Measurements from ENCODE around the gene FHL5.

DNA sequence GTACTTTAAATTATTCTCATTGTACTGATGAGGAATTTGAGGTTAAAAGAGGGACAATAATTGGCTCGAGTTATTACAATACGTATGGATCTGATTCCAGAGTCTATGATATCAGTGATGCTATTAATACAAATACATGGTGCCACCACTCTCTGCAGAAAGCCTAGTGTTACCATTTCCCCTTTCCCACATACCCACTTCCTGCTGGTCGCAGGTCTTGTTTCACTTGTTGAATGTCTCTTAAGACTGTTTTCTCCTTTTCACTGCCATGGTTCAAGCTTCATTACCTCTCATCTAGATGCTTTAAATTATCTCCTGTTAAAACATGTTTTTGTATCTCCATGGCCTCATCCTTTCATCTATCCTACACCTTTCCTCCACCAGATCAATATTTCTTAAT is 62.0 kb downstream of the FHL5 start:
- TF ChIP-seq, protein P1, sequence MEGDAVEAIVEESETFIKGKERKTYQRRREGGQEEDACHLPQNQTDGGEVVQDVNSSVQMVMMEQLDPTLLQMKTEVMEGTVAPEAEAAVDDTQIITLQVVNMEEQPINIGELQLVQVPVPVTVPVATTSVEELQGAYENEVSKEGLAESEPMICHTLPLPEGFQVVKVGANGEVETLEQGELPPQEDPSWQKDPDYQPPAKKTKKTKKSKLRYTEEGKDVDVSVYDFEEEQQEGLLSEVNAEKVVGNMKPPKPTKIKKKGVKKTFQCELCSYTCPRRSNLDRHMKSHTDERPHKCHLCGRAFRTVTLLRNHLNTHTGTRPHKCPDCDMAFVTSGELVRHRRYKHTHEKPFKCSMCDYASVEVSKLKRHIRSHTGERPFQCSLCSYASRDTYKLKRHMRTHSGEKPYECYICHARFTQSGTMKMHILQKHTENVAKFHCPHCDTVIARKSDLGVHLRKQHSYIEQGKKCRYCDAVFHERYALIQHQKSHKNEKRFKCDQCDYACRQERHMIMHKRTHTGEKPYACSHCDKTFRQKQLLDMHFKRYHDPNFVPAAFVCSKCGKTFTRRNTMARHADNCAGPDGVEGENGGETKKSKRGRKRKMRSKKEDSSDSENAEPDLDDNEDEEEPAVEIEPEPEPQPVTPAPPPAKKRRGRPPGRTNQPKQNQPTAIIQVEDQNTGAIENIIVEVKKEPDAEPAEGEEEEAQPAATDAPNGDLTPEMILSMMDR (IDR thresholded peaks at IDR 0.05; ENCODE audit: low read depth, low read length) = no peak
- TF ChIP-seq EZH2phosphoT487 (IDR thresholded peaks at IDR 0.05; ENCODE audit: low read depth) = no peak

Measured in OCI-LY3 (cell line).